Measurements from ENCODE around the gene C12orf42.
A peak's percentile ranks its signal among the peaks of the same experiment; 100 is the strongest.

Gene C12orf42

GRCh38 chr12:103334466-103334865, 161.3 kb downstream of the C12orf42 start:
- no peak for TF ChIP-seq CTCF (conservative IDR thresholded peaks at IDR 0.05; ENCODE audit: low read depth)
- CTCF ChIA-PET: no interaction called here

GRCh38 chr12:103333676-103334075, 162.1 kb downstream of the C12orf42 start:
- DNase-seq (ENCODE audit: low spot score): no peak
- CTCF ChIA-PET: interaction anchor here (0.7 kb wide), 1 partner anchor 50 kb away, joined by 5 read pairs; no protein-coding TSS in a partner anchor
- POLR2A ChIA-PET (ENCODE audit: low non-redundant PET): no interaction called here
- H3K27ac ChIP-seq: no peak overlapping the region
- no peak for TF ChIP-seq CTCF (conservative IDR thresholded peaks at IDR 0.05; ENCODE audit: low read depth)

More at GRCh38 chr12:103334466-103334865, 161.3 kb downstream of the C12orf42 start:
- POLR2A ChIA-PET (ENCODE audit: low non-redundant PET): interaction anchor here (0.6 kb wide), 1 partner anchor 202 kb away, joined by 3 read pairs; no protein-coding TSS in a partner anchor
- no peak overlapping the region for H3K27ac ChIP-seq
- no peak for DNase-seq (ENCODE audit: low spot score)

GRCh38 chr12:103331643-103332042, 164.1 kb downstream of the C12orf42 start:
- ChIA-PET POLR2A (ENCODE audit: low non-redundant PET) (no interaction called here), CTCF (no interaction called here)
- TF ChIP-seq CTCF (conservative IDR thresholded peaks at IDR 0.05; ENCODE audit: low read depth): no peak
- DNase-seq (ENCODE audit: low spot score): no peak
- H3K27ac ChIP-seq: no peak overlapping the region

- no peak for DNase-seq (ENCODE audit: low spot score)
- no peak overlapping the region for H3K27ac ChIP-seq
- CTCF ChIA-PET: interaction anchor here (0.6 kb wide), 1 partner anchor 328 kb away, joined by 4 read pairs; no protein-coding TSS in a partner anchor
- POLR2A ChIA-PET (ENCODE audit: low non-redundant PET): no interaction called here
- no peak for TF ChIP-seq CTCF (conservative IDR thresholded peaks at IDR 0.05; ENCODE audit: low read depth)
Measured at GRCh38 chr12:103330672-103331071, 165.1 kb downstream of the C12orf42 start.

- CTCF ChIA-PET: no interaction called here
Measured at GRCh38 chr12:103327676-103328075, 168.1 kb downstream of the C12orf42 start.

GRCh38 chr12:103326190-103326589, 169.6 kb downstream of the C12orf42 start:
- ChIA-PET CTCF (interaction anchor here (0.6 to 0.7 kb wide), 2 partner anchors 81 to 235 kb away, joined by 4 read pairs; no protein-coding TSS in a partner anchor), POLR2A (ENCODE audit: low non-redundant PET) (no interaction called here)
- H3K27ac ChIP-seq: no peak overlapping the region
- TF ChIP-seq CTCF (conservative IDR thresholded peaks at IDR 0.05; ENCODE audit: low read depth): no peak
- peak; percentile 16 for DNase-seq (ENCODE audit: low spot score)

More at GRCh38 chr12:103327676-103328075, 168.1 kb downstream of the C12orf42 start:
- POLR2A ChIA-PET (ENCODE audit: low non-redundant PET): no interaction called here
- TF ChIP-seq CTCF (conservative IDR thresholded peaks at IDR 0.05; ENCODE audit: low read depth): no peak
- DNase-seq (ENCODE audit: low spot score): no peak
- no peak overlapping the region for H3K27ac ChIP-seq
